Nucleus accumbens (tissue), 56 donors: ENCODE measurements around the gene AIMP1.
"Not testable (repeated sequence)": the region's sequence is repeated elsewhere in the genome, so short reads cannot be mapped to it uniquely, and the experiment has no call there.

Source experiments
- DNase-seq, 56 donors: peaks; one replicate each; lab custom pipeline; 2025; lab: John Stamatoyannopoulos, UW

Gene AIMP1

DNA sequence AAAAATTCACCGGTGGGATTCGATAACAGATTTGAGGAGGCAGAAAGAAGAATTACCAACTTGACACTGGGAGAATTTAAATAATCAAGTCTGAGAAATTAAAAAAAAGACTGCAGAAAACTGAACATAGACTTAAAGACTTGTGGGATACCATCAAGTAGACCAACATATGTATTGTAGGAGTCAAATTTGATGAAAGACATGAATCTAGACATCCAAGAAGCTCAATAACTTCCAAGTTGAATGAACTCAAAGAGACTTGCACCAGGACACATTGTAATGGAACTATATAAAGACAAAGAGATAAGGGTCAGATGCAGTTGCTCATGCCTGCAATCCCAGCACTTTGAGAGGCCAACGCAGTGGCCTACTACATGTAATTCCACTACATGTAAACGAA lies 82.5 kb downstream of the AIMP1 start:
- DNase-seq, result not testable (repeated sequence)
